Measurements from ENCODE around the gene TMED10.

TMED10 gene

GRCh38 chr14:75176142-75176820 is at the start of gene TMED10:
TMED10 (minus strand) TSS chr14:75176612; CDS start chr14:75176579, 33 bp downstream.
- peak; percentile 93 for DNase-seq (ENCODE audit: low spot score)

GRCh38 chr14:75224561-75224960 is 48.1 kb upstream of the TMED10 start:
- no peak for DNase-seq (ENCODE audit: low spot score)

DNA sequence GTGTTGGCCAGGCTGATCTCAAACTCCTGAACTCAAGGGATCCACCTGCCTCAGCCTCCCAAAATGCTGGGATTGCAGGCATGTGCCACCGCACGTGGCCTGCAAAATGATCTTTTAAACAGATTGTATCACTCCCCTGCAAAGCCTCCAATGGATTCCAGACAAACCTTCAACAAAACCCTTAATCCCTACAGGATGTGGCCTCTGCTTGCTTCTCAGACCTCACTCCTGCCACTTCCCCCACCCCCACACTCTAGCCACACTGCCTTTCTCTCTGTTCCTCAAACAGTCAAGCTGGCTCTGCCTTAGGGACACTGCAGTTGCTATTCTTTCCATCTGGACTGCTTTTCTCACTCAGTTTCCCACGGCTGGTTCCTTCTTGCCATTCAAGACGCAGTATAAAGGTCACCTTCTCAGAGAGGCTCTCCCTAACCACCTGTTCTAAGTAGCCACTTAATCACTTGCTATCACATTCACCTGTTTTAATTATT is 47.3 kb upstream of the TMED10 start:
- DNase-seq (ENCODE audit: low spot score), result no peak

GRCh38 chr14:75222208-75222701 is 45.8 kb upstream of the TMED10 start:
- DNase-seq (ENCODE audit: low spot score), result peak; percentile 67

GRCh38 chr14:75221797-75222196 is 45.4 kb upstream of the TMED10 start:
- no peak for DNase-seq (ENCODE audit: low spot score)

DNA sequence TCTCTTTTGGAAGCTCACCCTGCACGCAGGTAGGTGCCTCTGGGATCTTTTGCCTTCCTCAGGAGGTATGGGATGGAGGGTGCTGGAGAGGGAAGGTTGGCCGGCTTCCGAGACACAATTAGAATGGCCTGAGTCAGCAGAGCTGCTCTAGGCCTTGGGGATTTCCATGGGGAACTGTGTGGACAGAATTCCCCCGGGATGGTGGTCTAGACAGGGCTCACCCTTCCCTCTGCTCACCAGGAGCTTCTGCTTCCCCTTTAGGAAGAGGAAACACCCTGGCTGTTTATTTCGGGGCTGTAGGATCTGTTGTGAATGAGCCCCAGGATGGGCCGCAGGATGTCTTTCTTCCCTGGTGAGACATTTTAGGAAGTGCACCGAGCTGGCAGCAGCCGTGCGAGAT is 43.7 kb upstream of the TMED10 start:
- DNase-seq (ENCODE audit: low spot score), result no peak

DNA sequence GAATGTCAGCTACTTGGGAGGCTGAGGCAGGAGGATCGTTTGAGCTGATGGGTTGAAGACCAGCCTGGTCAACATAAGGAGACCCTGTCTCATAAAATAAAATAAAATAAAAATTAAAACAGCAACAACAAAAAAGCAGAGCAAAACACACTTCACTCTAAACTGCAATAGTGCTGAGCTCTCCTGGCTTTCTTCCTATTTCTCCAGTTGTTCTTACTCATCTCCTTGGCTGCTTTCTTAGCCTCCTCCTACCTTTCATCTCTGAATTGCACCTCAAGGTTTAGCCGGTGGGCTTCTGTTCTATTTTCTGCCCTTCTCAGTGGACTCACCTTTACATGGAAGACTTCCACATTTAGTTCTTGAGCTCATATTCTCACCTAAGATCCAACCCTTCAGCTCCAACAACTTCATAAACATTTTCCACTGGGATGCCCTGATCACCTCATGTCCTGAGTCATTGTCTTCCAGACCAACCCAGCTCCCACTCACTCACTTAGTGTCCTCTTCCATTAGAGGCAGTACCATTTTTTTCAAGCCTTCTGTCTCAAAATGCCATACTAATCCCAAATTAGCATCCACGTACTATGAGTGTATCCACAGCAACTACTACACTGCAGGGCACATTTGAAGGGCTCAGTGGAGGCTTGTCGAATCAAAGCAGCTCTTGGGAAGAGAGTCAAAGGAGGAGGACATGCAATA is 41.2 kb upstream of the TMED10 start:
- DNase-seq (ENCODE audit: low spot score), result no peak

- no peak for DNase-seq (ENCODE audit: low spot score)
These were observed 40.1 kb upstream of the TMED10 start for GRCh38 chr14:75216427-75217006.

- no peak for DNase-seq (ENCODE audit: low spot score)
These were observed 39.1 kb upstream of the TMED10 start for GRCh38 chr14:75215520-75215919.

DNA sequence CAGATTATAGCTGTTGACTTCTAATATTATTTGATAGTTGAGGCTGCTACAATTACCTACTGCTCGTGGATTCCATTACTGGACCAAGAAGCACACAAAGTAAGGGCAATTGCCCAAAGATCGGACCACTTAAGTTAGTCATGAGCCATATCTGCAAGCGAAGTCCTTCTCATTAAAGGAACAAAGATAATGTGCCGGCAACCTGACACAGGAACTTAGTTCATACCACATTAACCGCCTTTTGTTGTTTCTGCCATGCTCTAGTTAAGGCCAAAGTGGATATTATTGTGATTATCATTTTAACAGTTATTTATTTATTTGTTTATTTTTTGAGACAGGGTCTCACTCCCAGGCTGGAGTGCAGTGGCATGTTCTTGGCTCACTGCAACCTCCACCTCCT is 38.1 kb upstream of the TMED10 start:
- no peak for DNase-seq (ENCODE audit: low spot score)

DNA sequence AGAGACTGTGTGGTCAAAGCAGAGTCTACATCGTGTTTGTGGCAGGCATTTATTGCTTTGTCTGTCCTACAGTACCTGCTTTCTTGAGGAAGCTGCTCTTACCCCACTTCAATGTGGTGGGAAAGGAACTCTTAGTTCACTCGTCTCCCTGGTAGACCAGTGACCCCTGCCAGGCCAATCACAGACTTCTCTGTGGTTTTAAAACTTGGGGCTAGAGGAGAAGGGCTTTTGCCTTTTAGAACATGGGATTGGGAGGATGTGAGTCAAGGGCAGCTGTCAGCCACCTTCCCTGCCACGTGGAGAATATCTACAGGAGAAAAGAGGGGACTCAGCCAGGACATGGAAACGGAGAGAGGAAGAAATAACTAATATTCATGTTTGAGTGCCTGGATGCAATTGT is 36.8 kb upstream of the TMED10 start:
- DNase-seq (ENCODE audit: low spot score), result no peak

GRCh38 chr14:75208843-75209242 is 32.4 kb upstream of the TMED10 start:
- DNase-seq (ENCODE audit: low spot score), result no peak

DNA sequence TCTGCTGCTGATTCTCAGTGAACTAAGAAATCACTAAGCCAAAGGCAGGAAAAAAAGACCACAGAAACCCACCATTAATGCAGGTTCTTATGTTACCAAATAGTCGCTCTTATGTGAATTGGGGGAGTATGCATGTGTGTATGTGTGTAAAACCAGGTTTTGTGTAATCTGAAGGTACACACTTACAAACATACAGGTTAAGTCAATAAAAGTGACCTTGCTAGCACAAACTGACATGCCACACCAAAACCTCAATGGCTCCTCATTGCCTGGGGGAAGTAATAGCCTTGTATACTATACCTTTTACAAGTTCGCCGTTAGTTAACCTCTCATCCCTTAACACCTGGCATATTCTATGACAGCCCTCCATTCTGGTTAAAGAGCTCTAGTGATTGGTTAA is 29.8 kb upstream of the TMED10 start:
- DNase-seq (ENCODE audit: low spot score), result no peak

GRCh38 chr14:75205591-75205990 is 29.2 kb upstream of the TMED10 start:
- DNase-seq (ENCODE audit: low spot score), result peak; percentile 29

DNA sequence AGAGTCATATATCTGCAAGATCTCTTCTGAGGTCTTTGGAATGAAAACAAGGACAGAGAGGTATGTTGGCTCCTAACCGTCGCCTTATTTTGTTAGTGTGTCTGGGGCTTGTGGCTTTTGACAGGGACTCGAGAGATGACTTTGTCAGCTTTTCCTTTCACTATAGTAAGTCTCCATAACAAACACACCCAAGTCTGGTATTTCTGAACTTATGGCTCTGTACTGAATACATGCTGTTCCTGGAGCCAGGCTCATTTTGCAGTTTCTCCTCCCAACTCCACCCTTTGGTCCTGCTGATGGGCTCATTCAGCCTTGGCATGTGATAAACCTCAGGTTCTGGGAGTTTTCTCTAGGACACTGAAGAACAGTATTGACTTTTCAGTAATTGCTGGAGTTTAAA is 27.7 kb upstream of the TMED10 start:
- peak; percentile 20 for DNase-seq (ENCODE audit: low spot score)

DNA sequence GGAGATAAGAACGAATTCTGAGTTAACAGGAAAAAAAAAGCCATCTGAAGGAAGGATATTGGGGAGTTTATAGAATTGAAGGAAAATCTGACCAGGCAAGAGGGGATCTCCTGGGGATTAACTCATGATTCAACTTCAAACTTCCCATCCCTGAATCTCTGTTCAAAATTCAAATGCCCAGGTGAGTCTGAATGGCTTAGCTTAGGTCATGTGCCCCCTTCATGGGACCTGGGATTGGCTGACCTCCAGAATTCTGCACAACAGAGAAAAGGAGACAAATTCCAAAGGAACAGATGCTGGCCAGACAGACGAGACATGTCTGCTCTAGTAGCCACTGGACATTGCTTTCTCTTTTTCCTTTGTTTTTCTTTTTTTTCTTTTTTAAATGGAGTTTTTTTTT is 26.2 kb upstream of the TMED10 start:
- no peak for DNase-seq (ENCODE audit: low spot score)

DNA sequence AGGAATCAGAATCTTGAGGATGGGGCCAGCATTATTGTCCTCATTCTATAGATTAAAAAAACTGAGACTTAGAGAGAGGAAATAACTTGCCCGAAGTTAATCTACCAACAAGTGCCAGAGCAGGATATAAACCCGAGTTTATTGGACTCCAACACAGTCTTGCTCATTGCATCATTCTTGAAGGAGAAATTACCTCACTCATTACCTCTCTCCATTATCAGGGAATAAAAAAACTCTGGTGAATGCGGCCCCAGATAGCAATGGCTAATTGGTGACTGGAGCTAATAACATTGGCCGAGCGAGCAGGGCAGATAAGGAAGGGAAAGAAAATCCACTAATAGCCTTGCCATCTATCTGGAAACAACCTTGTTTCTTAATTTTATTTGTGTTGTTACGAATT is 24.7 kb upstream of the TMED10 start:
- no peak for DNase-seq (ENCODE audit: low spot score)

- DNase-seq (ENCODE audit: low spot score), result no peak
These were observed 24.0 kb upstream of the TMED10 start for GRCh38 chr14:75200451-75200850.

DNA sequence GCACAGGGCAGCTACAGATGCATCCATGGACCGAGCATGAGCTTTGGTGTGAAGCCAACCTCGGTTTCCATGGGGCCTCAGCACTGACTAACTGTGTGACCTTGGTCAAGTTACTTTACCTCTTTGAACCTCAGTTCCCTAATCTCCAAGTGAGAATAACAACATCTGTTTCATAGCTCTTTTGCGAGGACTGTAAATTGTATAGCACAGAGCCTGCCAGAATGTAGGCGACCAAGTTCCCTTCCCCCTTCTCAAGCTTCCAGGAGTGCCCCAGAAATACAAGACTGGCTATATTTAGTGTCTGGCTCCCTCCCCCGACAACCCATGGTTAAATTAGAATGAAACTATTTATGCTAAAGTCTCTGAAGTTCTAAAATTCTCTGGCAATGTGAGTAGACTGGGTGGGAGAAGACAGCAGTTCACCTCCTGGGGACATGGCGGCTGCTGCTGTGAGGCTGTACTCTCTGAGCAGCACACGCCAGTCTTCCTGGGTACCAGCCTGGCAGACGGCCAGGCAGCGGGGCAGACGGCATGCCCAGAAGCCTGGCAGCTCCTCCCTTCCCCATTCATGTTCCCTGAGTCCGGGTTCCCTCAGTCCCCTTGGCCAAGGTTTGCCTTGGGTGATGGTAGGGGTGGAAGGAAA is 22.0 kb upstream of the TMED10 start:
- DNase-seq (ENCODE audit: low spot score), result no peak

DNA sequence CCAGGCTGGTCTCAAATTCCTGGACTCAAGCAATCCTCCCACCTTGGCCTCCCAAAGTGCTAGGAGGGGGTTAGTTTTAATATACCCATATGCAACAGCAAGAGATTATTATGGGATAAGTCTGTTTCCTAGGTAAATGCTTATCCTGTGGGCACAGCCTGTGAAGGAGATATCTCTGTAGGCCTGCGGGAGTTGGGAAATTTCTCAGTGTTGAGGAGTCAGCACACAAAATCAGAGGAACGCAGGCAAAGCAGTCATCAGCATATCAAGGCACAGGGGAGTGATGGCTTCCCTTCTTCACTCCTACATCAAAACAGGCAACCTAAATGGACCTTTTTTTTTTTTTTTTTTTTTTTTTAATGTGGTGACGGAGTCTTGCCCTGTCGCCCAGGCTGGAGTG is 20.9 kb upstream of the TMED10 start:
- no peak for DNase-seq (ENCODE audit: low spot score)

- DNase-seq (ENCODE audit: low spot score), result no peak
These were observed 20.1 kb upstream of the TMED10 start for GRCh38 chr14:75196468-75196867.

DNA sequence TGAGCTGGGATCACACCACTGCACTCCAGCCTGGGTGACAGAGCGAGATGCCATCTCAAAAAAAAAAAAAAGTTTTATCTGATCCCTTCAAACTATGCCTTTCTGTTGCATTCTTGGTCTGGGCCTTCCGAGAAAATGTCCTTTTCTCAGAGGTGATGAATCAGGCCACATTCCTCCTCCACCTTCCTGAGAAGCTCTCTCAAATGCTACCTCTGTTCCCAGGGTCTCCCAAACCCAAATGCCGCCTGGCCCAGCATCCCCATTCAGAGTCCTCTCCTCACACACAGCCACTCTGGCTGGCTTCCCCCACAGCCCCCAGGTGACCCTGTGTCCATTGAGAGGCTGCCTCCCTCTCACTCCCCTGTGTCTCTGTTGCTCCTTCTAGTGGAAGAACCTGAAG is 19.7 kb upstream of the TMED10 start:
- DNase-seq (ENCODE audit: low spot score), result no peak

DNA sequence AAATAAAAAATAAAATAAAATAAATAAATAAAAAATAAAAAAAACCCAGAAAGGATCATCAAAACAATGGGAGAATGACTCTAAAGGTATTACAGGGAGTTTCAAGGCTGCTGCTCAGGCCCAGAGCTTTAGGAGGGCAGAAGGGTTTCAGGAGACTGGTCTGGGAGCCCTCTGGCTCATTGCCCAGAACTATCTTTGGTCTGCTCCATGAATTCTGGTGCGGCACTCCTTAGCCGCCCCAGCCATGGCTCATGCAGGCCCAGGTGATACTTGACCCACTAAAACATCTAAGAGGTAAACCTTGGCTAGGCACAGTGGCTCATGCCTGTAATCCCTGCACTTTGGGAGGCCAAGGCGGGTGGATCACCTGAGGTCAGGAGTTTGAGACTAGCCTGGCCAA is 14.7 kb upstream of the TMED10 start:
- no peak for DNase-seq (ENCODE audit: low spot score)
